NCI-H1048 (cell line): Measurements from ENCODE around the gene TCTN1.
"Not testable (repeated sequence)": the region's sequence is repeated elsewhere in the genome, so short reads cannot be mapped to it uniquely, and the experiment has no call there.

Experiments
- DNase-seq: peaks from one replicate; lab custom pipeline; 2025; lab: John Stamatoyannopoulos, UW

Gene TCTN1

GRCh38 chr12:110585231-110585799, 28.6 kb upstream of the TCTN1 start:
- no peak for DNase-seq

DNA sequence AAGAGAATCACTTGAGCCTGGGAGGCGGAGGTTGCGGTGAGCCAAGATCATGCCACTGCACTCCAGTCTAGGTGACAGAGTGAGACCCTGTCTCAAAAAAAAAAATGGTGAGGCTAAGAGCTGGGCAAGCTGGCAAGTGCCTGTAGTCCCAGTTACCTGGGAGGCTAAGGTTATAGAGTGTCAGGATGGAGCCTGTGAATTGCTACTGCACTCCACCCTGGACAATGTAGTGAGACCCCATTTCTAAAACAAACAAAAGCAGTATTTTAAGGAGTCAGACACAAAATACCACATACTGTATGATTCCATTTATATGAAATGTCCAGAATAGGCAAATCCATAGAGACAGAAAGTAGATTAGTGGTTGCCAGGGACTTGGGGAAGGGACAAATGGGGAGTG, 26.8 kb upstream of the TCTN1 start:
- not testable (repeated sequence) for DNase-seq

DNA sequence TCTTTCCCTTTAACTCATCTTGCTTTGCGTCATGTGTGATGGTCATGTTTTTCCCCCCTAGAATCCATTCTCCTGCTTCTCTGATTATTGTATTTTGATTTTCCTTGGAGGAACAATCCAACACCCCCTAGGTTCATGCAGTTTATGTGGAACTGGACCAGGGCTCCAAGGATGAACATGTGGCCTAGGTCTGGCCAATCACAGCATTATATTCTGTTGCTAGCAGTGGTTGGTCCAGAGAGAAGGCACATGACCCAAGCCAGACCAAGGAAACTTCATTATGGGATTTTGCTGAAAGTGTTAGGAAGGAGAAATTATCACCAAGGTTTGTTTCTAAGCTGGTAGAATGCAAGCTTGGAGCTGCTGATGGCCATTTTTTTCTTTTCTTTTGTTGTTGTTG, 23.9 kb upstream of the TCTN1 start:
- DNase-seq: no peak

GRCh38 chr12:110590806-110591326, 23.1 kb upstream of the TCTN1 start:
- DNase-seq: no peak

DNA sequence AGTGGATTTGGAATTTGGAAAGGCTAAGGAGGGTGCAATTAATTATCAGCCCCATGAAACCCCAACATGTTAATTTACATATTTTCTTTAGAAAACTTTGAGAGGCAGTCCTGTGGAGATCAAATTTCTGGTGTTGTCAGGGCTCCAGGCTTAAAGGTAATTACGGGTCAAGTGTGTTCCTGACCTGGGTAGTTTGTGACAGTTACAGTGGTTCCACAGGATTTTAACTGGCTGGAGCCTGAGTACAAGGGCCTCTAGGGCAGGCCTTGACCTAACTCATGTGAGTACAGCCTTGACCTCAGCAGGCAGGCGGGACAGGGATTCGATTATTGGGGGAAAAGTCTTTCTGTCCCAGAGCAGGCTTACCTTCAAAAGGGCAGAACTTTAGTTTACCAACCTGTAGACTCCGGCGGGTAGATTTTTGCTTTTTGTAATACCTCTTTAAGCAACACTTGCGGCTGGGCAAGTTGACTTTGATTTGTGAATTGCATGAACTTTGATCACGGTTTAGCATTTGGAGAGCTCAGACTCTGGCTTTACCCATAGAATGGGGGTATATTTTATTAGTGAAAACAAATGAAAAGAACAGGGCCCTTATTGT, 22.4 kb upstream of the TCTN1 start:
- DNase-seq: no peak

DNA sequence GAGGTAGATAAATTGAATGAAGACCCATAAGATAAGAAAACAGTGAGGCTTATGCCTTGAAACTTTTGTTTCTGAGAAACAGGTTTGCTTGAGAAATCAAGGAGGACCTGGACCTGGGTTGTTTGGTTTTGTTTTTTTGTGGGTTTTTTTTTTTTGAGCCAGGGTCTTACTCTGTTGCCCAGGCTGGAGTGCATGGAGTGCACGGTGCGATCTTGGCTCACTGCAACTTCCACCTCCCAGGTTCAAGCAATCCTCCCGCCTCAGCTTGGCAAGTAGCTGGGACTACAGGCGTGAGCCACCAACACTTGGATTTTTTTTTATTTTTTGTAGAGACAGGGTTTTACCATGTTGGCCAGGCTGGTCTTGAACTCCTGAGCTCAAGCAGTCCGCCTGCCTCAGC, 21.9 kb upstream of the TCTN1 start:
- DNase-seq: no peak

DNA sequence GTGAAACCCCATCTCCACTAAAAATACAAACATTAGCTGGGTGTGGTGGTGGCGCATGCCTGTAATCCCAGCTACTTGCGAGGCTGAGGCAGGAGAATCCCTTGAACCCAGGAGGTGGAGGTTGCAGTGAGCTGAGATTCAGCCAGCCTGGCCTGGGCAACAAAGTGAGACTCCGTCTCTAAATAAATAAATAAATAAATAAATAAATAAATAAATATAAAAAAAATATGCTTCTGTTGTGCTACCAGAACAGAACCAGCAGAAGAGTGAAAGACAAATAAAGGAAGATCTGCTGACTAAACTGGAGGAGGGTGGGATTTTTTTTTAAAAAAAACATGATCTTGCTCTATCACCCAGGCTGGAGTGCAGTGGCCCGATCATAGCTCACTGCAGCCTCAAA, 21.0 kb upstream of the TCTN1 start:
- DNase-seq: not testable (repeated sequence)

DNA sequence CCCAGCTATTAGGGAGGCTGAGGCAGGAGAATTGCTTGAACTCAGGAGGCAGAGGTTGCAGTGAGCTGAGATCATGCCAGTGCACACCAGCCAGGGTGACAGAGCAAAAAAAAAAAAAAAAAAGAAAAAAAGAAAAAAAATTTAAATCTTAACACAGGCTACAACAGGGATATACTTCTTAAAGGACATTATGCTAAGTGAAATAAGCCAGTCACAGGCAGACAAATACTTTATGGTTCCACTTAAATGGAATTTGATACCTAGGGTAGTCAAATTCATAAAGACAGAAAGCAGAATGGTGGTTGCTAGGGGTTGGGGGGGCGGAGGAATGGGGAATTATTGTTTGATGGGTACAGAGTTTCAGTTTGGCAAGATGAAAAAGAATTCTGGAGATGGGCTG, 16.0 kb upstream of the TCTN1 start:
- no peak for DNase-seq

DNA sequence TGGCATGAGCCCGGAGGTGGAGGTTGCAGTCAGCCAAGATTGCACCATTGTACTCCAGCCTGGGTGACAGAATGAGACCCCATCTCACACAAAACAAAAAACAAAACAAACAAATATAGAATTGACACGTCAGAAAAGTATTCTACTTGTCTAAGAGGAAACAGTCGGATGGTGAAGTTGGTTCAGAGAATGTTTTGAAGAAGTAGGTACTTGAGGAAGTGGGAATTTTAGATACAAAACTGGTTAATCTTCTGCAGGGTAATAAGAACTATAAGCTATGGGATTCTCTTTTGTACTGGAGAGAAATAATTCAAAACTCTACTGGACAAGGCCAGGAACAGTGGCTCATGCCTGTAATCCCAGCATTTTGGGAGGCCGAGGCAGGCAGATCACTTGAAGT, 14.6 kb upstream of the TCTN1 start:
- no peak for DNase-seq

GRCh38 chr12:110600254-110600653, 13.7 kb upstream of the TCTN1 start:
- no peak for DNase-seq

GRCh38 chr12:110602085-110602814, 11.7 kb upstream of the TCTN1 start:
- not testable (repeated sequence) for DNase-seq

DNA sequence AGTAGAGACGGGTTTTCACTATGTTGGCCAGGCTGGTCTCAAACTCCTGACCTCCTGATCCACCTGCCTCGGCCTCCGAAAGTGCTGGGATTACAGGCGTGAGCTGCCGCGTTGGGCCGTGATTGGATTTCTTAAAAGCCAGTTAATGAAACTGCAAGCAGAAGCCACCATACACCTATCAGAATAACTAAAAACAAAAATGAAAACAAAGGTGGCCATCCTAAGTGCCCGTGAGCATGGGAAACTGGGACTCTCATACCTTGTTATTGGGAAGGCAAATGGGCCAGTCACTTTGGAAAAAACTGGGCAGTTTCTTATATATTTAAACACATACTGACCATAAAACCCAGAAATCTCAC, 7.7 kb upstream of the TCTN1 start:
- DNase-seq: no peak

- DNase-seq: no peak
Observed at GRCh38 chr12:110613071-110613770, 708 bp upstream of the TCTN1 start.

DNA sequence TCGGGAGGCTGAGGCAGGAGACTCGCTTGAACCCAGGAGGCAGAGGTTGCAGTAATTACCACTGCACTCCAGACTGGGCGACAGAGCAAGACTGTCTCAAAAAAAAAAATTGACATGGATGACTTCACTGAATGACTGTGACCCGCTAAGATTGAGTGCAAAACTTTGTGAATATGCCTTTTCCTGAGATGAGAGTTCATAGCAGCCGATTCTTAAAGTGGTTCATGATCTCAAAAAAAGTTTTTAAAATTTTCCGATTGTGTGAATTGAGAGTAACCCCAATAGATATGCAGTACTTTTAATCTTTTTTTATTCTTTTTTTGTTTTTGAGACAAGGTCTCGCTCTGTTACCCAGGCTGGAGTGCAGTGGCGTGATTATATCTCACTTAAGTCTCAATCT, 1.2 kb downstream of the TCTN1 start:
- no peak for DNase-seq

DNA sequence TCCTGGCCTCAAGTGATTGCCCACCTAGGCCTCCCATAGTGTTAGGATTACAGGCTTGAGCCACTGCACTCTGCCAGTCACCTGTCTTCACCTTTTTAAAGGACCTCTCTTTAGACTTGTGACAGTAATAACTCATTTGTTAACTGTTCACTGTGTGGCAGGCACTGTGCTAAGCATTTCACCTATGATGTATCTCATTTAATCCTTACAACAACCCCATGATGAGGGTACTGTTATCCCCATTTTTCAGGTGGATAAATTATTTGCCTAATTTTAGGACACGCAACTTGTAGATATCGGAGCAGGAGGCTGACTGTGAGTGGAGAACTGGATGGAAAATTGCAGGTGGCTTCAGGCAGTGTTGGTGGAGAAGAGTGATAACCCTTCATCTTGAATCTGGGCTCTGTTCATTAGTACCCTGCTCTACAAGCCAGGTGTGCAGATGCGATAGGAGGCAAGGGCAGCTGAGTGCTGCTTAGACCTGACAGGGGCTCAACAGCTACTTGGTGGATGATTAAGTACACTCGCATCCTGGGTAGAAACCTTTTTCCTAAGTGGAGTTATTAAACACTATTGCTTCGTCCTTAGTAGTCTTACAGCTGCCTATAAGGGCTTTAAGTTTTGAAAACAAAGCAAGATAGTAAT, 2.7 kb downstream of the TCTN1 start:
- no peak for DNase-seq

- DNase-seq: no peak
Observed at GRCh38 chr12:110619534-110619953, 5.6 kb downstream of the TCTN1 start.

GRCh38 chr12:110622582-110622981, 8.7 kb downstream of the TCTN1 start:
- no peak for DNase-seq

- DNase-seq: no peak
Observed at GRCh38 chr12:110627500-110628195, 13.7 kb downstream of the TCTN1 start.

GRCh38 chr12:110635055-110635454, 21.1 kb downstream of the TCTN1 start:
- DNase-seq: no peak

DNA sequence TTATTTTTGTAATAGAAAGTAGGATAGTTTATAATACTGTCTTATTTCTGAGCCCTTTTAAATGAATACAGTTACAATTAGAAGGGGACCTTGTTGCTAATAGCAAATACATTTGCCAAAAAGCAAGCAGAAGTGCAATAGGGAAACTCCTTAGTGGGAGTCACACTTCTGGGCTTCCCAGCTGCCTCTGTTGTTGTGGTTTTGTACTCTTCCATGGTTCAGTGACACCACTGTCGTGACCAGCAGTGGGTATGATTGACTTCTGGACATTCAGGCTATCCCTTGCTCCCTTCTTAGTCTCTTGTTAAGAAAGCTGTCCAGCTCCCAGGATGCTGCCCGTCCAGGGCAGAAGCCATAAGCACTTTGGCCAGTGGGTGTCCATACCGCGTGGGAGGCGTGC, 22.6 kb downstream of the TCTN1 start:
- DNase-seq: no peak

DNA sequence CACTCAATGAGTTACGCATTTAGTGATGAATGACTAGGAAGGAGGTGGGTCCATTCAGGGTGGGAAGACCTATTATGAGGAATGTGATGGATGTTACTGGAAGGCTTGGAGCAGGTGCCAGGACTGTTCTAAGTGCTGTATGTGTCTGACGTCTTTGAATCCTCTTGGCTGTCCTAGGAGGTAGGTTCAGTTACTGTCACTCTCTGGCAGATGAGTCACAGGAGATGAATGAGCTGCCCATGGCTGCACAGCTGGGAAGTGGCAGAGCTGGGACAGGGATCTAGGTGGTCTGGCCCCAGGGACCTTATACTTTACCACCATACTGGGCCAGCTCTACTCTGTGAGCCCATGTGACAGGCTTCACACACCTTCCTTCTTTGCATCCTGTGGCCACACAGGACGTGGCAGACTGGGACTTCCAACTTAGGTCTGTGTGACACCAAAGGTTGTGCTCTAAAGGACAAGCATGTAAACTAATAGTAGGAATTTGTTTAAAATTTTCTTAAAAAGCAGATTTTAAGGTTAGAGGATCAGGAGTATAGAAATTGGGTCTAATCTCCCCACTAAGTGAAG, 24.0 kb downstream of the TCTN1 start:
- no peak for DNase-seq
